Upper lobe of left lung (tissue), 6 donors: ENCODE data around the gene GBX2. TPM values are rescaled to one million over a fixed set of nuclear protein-coding genes. Genes with fewer than 3 reads are reported as not detected.
"Not testable (repeated sequence)": the region's sequence is repeated elsewhere in the genome, so short reads cannot be mapped to it uniquely, and the experiment has no call there.

ENCODE experiments used
- ATAC-seq, 2 donors: fragments of 200-7000 bp; cut with Tn5 transposase; one replicate each; pipeline ENCODE4 v1.9.1; 2022; ENCODE audit warnings: mild to moderate bottlenecking in 2 of 2, moderate library complexity in 2 of 2; ENCODE audit not compliant: low FRiP score in 2 of 2
- DNase-seq, 2 donors: peaks; one replicate each; pipeline ENCODE4 v3.0.0-alpha.2; 2019 to 2020
- H3K27ac ChIP-seq, 4 donors: fragments of 200-600 bp; sonication (generic); one replicate each; pipeline ENCODE4 v1.5.1; 2016 to 2019
- H3K27me3 ChIP-seq, 4 donors: fragments of 200-600 bp; sonication (generic); one replicate each; pipeline ENCODE4 v1.5.1; 2017 to 2019
- H3K36me3 ChIP-seq, 4 donors: fragments of 200-600 bp; sonication (generic); one replicate each; pipeline ENCODE4 v1.5.1; 2016 to 2019
- H3K4me1 ChIP-seq, 4 donors: fragments of 200-600 bp; sonication (generic); one replicate each; pipeline ENCODE4 v1.5.1; 2018 to 2019
- H3K4me3 ChIP-seq, 4 donors: fragments of 200-600 bp; sonication (generic); one replicate each; pipeline ENCODE4 v1.5.1; 2017 to 2019; ENCODE audit warnings: mild to moderate bottlenecking in 2 of 4, moderate library complexity in 1 of 4
- H3K9me3 ChIP-seq, 4 donors: fragments of 200-600 bp; sonication (generic); one replicate each; pipeline ENCODE4 v1.5.1; 2018 to 2019
- EP300 ChIP-seq, 4 donors: sonication (generic); formaldehyde crosslinking; IDR thresholded peaks; one replicate each; pipeline ENCODE4 v1.5.1; 2017; ENCODE audit warnings: antibody characterized with exemption in 4 of 4, control low read depth in 2 of 4
- POLR2A ChIP-seq, 4 donors: fragments of 450-650 bp; IDR thresholded peaks; one replicate each; pipeline ENCODE4 v1.5.1; 2016 to 2017; ENCODE audit warnings: antibody characterized with exemption in 4 of 4, mild to moderate bottlenecking in 2 of 4
- POLR2AphosphoS5 ChIP-seq, 2 donors: sonication (generic); formaldehyde crosslinking; IDR thresholded peaks; one replicate each; pipeline ENCODE4 v1.5.1; 2017; ENCODE audit warnings: antibody characterized with exemption in 2 of 2
- WGBS, 2 donors: methylation state at CpG; one replicate each; pipeline ENCODE4 v1.1.5; 2017 to 2018; 5-methylcytosine and 5-hydroxymethylcytosine counted together
- total RNA-seq, 6 donors: library from RNA; depleted of rRNA in 4 of 6; stranded (reverse); fragments of >200 nt in 4 of 6; gene quantifications; one replicate each; pipeline versions ENCODE4 v1.1.0 to v1.2.1, GENCODE V29; 2016 to 2021
- TF ChIP-seq, protein P1 (sequence below), 6 experiments: fragments of 450-650 bp in 4 of 6; fragments of 200-600 bp in 2 of 6; sonication (generic) in 2 of 6; IDR thresholded peaks; one replicate each; pipeline ENCODE4 v1.5.1; 2016 to 2019; ENCODE audit warnings: antibody characterized with exemption in 6 of 6
- donor health status: DM: no; HTN: no; CAD: no; lungs with moderate emphysema.
- donor health status: DM: no; HTN: yes; CAD: no; lungs with severe emphysema.

The GBX2 gene
- total RNA-seq, 6 donors from 2014 or later: not detected

GRCh38 chr2:236156095-236156859 lies 11.9 kb downstream of the GBX2 start:
- peaks cover 0 to 7% (median 2%) of the 10 kb centered on the region in 4 donors for H3K4me1 ChIP-seq
- ATAC-seq (no peak), DNase-seq (no peak)
- H3K9me3 ChIP-seq: peaks cover 0 to 15% (median 9%) of the 10 kb centered on the region in 4 donors
- peaks cover 0 to 15% (median 7%) of the 10 kb centered on the region in 4 donors for H3K27me3 ChIP-seq
- no peak overlapping the region for H3K4me3 ChIP-seq
- H3K27ac ChIP-seq: no peak overlapping the region
- WGBS, 2 donors: 88 to 92% methylated on average over 9 to 16 of the region's 16 CpGs
- TF ChIP-seq, protein P1, sequence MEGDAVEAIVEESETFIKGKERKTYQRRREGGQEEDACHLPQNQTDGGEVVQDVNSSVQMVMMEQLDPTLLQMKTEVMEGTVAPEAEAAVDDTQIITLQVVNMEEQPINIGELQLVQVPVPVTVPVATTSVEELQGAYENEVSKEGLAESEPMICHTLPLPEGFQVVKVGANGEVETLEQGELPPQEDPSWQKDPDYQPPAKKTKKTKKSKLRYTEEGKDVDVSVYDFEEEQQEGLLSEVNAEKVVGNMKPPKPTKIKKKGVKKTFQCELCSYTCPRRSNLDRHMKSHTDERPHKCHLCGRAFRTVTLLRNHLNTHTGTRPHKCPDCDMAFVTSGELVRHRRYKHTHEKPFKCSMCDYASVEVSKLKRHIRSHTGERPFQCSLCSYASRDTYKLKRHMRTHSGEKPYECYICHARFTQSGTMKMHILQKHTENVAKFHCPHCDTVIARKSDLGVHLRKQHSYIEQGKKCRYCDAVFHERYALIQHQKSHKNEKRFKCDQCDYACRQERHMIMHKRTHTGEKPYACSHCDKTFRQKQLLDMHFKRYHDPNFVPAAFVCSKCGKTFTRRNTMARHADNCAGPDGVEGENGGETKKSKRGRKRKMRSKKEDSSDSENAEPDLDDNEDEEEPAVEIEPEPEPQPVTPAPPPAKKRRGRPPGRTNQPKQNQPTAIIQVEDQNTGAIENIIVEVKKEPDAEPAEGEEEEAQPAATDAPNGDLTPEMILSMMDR (IDR thresholded peaks at IDR 0.05): no peak
- TF ChIP-seq EP300 (IDR thresholded peaks at IDR 0.05): no peak
- no peak for TF ChIP-seq POLR2A (IDR thresholded peaks at IDR 0.05)
- no peaks in the 10 kb centered on the region for H3K36me3 ChIP-seq

DNA sequence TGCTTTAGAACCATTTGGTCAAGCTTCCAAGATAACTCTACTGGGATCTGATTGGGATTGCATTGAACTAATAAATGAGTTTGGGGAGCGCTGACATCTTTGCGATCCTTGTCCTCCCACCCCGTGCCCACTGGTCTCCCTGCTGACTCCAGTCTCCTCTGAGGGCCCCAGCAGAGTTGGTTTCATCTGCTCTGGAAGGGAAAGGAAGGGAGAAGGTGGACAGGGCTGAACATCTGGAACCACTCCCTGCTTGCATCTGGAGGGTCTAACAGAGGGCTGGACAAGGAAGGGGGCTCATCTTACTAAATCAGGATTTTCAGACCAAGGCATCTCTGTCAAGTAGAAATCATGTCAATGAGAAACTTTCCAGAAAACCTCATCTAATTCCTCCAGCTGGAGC lies 12.8 kb downstream of the GBX2 start:
- no peak for ATAC-seq
- TF ChIP-seq EP300 (IDR thresholded peaks at IDR 0.05) (no peak), POLR2AphosphoS5 (IDR thresholded peaks at IDR 0.05) (no peak), POLR2A (IDR thresholded peaks at IDR 0.05) (no peak)
- TF ChIP-seq, protein P1 (IDR thresholded peaks at IDR 0.05): no peak
- Histone ChIP-seq H3K27me3 (peaks cover 0 to 15% (median 6%) of the 10 kb centered on the region in 4 donors), H3K9me3 (peaks cover 0 to 23% (median 9%) of the 10 kb centered on the region in 4 donors), H3K4me3 (no peak overlapping the region), H3K4me1 (peaks cover 0 to 7% (median 2%) of the 10 kb centered on the region in 4 donors), H3K27ac (no peak overlapping the region), H3K36me3 (no peaks in the 10 kb centered on the region)
- DNase-seq: no peak
- WGBS, 2 donors: 92 to 93% methylated on average over 3 of the region's 3 CpGs

GRCh38 chr2:236146436-236146835 lies 21.8 kb downstream of the GBX2 start:
- no peak overlapping the region for H3K4me3 ChIP-seq
- TF ChIP-seq, protein P1 (IDR thresholded peaks at IDR 0.05): no peak
- TF ChIP-seq POLR2A (IDR thresholded peaks at IDR 0.05): no peak
- no peak for TF ChIP-seq EP300 (IDR thresholded peaks at IDR 0.05)
- TF ChIP-seq POLR2AphosphoS5 (IDR thresholded peaks at IDR 0.05): no peak
- no peaks in the 10 kb centered on the region for H3K36me3 ChIP-seq
- H3K27me3 ChIP-seq: no peaks in the 10 kb centered on the region
- H3K9me3 ChIP-seq: peaks cover 0 to 11% (median 0%) of the 10 kb centered on the region in 4 donors
- DNase-seq (no peak), ATAC-seq (no peak)
- H3K27ac ChIP-seq: no peak overlapping the region
- no peaks in the 10 kb centered on the region for H3K4me1 ChIP-seq
- 93 to 97% methylated on average over 7 of the region's 7 CpGs for WGBS, 2 donors

DNA sequence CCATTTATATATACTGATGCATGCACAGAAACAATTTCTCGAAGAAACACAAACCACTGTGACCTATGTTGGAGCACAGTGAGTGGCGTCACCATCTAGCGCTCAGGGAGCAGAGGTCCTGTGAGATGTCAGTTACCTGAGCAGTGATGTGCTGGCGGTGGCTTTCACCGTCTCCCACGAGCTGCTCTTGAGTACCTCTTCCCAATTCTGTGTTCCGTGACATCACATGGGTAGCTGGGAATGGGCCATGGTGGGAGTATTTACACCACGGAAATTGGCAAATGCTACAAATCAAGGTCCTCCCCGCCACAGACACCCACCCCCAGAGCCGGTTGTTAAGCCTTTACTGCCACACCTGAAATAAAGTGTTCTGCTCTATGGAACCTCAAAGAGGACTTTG lies 24.4 kb downstream of the GBX2 start:
- H3K4me3 ChIP-seq: no peak overlapping the region
- DNase-seq (no peak), ATAC-seq (no peak)
- H3K4me1 ChIP-seq: no peaks in the 10 kb centered on the region
- H3K27me3 ChIP-seq: no peaks in the 10 kb centered on the region
- H3K27ac ChIP-seq: no peak overlapping the region
- 89 to 94% methylated on average over 10 of the region's 10 CpGs for WGBS, 2 donors
- H3K36me3 ChIP-seq: no peaks in the 10 kb centered on the region
- H3K9me3 ChIP-seq: no peaks in the 10 kb centered on the region
- TF ChIP-seq POLR2AphosphoS5 (IDR thresholded peaks at IDR 0.05) (no peak), POLR2A (IDR thresholded peaks at IDR 0.05) (no peak), EP300 (IDR thresholded peaks at IDR 0.05) (no peak)
- TF ChIP-seq, protein P1 (IDR thresholded peaks at IDR 0.05): no peak

DNA sequence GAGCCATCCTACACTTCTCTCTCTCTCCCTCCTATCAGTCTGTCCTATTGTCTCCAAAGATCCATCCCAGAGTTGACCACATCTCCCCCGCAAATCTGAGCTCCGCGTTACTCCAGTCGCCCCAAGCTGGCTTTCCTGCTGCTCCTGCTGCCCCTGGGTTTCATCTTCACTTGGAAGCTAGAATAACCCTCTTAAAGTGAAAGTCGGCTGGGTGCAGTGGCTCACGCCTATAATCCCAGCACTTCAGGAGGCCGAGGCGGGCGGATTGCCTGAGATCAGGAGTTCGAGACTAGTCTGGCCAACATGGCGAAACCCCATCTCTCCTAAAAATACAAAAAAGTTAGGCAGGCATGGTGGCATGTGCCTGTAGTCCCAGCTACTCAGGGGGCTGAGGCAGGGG lies 26.6 kb downstream of the GBX2 start:
- WGBS, 2 donors: 90 to 93% methylated on average over 11 of the region's 11 CpGs
- H3K4me1 ChIP-seq, DNase-seq, H3K27ac ChIP-seq, H3K9me3 ChIP-seq, H3K4me3 ChIP-seq, ATAC-seq, H3K36me3 ChIP-seq, H3K27me3 ChIP-seq: not testable (repeated sequence)
